Thoracic aorta (tissue), 2 donors: ENCODE data around the gene FBXO15. TPM values are rescaled to one million over a fixed set of nuclear protein-coding genes. Genes with fewer than 3 reads are reported as not detected.

Experiments
- ATAC-seq: fragments of 150-250 bp; one replicate; pipeline ENCODE4 v1.8.0; 2017; ENCODE audit warnings: low read depth; ENCODE audit not compliant: insufficient number of reproducible peaks, low FRiP score
- DNase-seq: peaks from one replicate; pipeline ENCODE4 v3.0.0-alpha.2; 2020; ENCODE audit warnings: low spot score
- H3K27ac ChIP-seq, 2 donors: fragments of 200-600 bp; sonication (generic); 1 replicate in 1 of 2; 2 replicates in 1 of 2; pipeline ENCODE4 v1.5.1; 2016; ENCODE audit warnings: mild to moderate bottlenecking in 2 of 2, moderate library complexity in 2 of 2
- H3K27me3 ChIP-seq: fragments of 200-600 bp; sonication (generic); replicated peaks from 2 replicates; pipeline ENCODE4 v1.6.0; 2016; ENCODE audit warnings: mild to moderate bottlenecking; ENCODE audit not compliant: insufficient read depth
- H3K36me3 ChIP-seq: fragments of 200-600 bp; sonication (generic); one replicate; pipeline ENCODE4 v1.5.1; 2016
- H3K4me1 ChIP-seq, 2 donors: fragments of 200-600 bp; sonication (generic); 1 replicate in 1 of 2; 2 replicates in 1 of 2; pipeline versions ENCODE4 v1.5.1 to v1.6.0; 2016; ENCODE audit warnings: low read depth in 2 of 2, mild to moderate bottlenecking in 1 of 2; ENCODE audit not compliant: control insufficient read depth in 1 of 2
- H3K4me3 ChIP-seq: fragments of 200-600 bp; sonication (generic); 2 replicates; pipeline ENCODE4 v1.5.1; 2016; ENCODE audit warnings: mild to moderate bottlenecking
- H3K9me3 ChIP-seq: fragments of 200-600 bp; sonication (generic); 2 replicates; pipeline ENCODE4 v1.5.1; 2016
- total RNA-seq, 2 donors: library from RNA; depleted of rRNA; stranded (reverse); fragments of >200 nt; gene quantifications; one replicate each; pipeline versions ENCODE4 v1.1.0 to v1.2.3, GENCODE V29; 2016
- TF ChIP-seq, protein P1 (sequence below): fragments of 200-600 bp; sonication (generic); IDR thresholded peaks from one replicate; pipeline ENCODE4 v1.5.1; 2019; ENCODE audit warnings: antibody characterized with exemption

FBXO15 gene
- total RNA-seq, 2 donors from 2014 or later = 1.8 TPM; not detected in 1

- ATAC-seq (no peak), DNase-seq (no peak)
- TF ChIP-seq, protein P1, sequence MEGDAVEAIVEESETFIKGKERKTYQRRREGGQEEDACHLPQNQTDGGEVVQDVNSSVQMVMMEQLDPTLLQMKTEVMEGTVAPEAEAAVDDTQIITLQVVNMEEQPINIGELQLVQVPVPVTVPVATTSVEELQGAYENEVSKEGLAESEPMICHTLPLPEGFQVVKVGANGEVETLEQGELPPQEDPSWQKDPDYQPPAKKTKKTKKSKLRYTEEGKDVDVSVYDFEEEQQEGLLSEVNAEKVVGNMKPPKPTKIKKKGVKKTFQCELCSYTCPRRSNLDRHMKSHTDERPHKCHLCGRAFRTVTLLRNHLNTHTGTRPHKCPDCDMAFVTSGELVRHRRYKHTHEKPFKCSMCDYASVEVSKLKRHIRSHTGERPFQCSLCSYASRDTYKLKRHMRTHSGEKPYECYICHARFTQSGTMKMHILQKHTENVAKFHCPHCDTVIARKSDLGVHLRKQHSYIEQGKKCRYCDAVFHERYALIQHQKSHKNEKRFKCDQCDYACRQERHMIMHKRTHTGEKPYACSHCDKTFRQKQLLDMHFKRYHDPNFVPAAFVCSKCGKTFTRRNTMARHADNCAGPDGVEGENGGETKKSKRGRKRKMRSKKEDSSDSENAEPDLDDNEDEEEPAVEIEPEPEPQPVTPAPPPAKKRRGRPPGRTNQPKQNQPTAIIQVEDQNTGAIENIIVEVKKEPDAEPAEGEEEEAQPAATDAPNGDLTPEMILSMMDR = no peak
- Histone ChIP-seq H3K4me1 (no peaks in the 10 kb centered on the region), H3K4me3 (no peak overlapping the region), H3K36me3 (no peaks in the 10 kb centered on the region), H3K9me3 (peaks cover 2% of the 10 kb centered on the region), H3K27ac (no peak overlapping the region), H3K27me3 (no peaks in the 10 kb centered on the region)
Measured at GRCh38 chr18:74084184-74084855, 63.3 kb downstream of the FBXO15 start.

DNA sequence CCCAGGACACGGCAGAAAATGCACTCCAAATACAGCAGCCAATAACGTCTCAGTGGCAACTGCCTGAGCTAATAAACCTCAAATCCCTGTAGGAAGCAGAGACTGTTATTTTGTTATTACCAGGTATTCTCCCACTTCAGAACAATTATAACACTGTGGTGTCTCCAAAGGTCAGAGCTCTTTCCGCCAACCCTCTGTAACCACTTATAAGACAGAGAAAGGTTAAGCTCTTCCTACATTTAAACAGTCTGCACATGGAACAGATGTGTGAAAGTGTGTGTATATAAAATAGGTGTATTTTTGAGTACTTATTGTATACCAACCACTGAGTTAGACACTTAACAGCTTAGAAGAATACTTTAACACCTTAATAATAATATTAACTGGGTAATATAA lies 64.1 kb downstream of the FBXO15 start:
- ATAC-seq (no peak), DNase-seq (no peak)
- TF ChIP-seq, protein P1 = no peak
- no peaks in the 10 kb centered on the region for H3K27me3 ChIP-seq
- no peaks in the 10 kb centered on the region for H3K4me1 ChIP-seq
- no peak overlapping the region for H3K27ac ChIP-seq
- no peaks in the 10 kb centered on the region for H3K36me3 ChIP-seq
- no peak overlapping the region for H3K4me3 ChIP-seq
- peaks cover 2% of the 10 kb centered on the region for H3K9me3 ChIP-seq

DNA sequence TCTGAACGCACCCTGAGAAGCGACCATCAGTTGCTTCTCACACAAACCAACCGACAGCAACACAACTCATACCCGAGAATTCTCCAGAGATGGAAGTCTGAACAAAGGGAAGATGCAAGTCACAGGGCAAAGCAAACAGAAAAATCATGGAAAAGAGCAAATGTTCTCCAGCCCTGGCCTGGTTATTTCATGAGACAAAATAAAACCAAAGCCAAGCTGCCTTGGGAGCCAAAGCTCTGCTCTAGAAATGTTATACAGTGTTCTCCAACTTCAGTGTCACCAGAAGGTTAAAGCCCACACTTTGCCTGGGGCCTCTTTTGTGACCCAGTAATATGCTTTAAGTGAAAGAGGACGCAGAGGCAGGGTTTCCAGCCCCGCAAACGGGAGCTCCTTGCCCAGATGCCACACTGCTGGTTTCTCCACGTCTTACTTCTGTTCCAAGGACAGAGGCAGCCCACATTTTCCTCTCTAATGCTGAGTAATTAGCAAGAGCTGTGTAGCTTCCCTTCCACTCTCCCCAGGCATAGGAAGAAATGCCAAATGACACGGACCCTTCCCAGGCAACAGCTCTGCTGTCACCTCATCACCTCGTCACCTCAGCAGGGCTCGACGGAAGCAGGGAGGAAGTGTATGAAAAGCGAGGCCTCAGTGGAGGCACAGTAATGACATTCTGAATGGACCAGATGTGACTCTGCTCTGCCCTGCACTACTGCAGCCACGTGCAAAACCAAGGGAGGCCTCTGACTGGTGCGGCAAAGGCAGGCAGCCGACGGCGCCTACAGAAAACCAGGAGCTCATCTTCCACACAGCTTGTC lies 64.7 kb downstream of the FBXO15 start:
- Histone ChIP-seq H3K4me3 (no peak overlapping the region), H3K4me1 (no peaks in the 10 kb centered on the region), H3K36me3 (no peaks in the 10 kb centered on the region), H3K9me3 (no peaks in the 10 kb centered on the region), H3K27ac (no peak overlapping the region), H3K27me3 (no peaks in the 10 kb centered on the region)
- TF ChIP-seq, protein P1 = no peak
- no peak for DNase-seq
- ATAC-seq = no peak

DNA sequence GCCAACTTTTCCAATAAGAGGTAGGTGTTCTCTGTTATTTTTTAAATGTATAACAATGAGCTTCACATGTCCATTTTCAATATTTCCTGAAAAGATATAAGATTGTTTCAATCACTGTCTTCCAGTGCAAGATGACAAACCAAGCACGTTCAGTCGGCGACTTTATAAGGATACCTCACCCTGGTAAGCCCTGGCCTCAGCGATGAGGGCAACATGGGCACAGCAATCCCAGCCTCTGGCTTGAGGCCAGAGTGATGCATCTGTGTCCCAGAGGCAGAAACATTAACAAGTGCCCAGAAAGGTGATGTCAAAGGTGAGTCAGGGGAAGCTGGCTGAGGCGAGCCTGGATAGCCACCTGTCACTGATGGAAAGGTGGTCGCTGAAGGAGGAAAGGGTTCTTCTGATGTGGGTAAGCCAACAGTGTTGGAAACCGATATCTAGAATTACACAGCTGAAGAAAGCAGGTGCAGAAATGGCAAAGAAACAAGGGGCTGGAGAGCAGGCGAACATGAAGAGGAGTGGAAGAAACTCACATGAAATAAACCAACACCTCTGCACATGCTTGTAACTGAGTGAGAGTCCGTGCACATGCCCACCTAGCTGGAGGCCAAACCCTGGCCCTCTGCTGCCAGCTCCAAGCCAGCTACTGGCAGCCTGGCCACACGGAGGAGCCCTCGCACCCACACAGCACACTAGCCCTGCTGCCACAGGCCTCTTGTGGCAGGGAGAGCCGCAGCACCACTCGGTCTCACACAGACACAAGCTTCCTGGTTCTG lies 65.5 kb downstream of the FBXO15 start:
- H3K9me3 ChIP-seq = no peaks in the 10 kb centered on the region
- TF ChIP-seq, protein P1 = no peak
- no peak overlapping the region for H3K27ac ChIP-seq
- H3K36me3 ChIP-seq = no peaks in the 10 kb centered on the region
- ATAC-seq (no peak), DNase-seq (no peak)
- H3K4me3 ChIP-seq = no peak overlapping the region
- no peaks in the 10 kb centered on the region for H3K4me1 ChIP-seq
- no peaks in the 10 kb centered on the region for H3K27me3 ChIP-seq

DNA sequence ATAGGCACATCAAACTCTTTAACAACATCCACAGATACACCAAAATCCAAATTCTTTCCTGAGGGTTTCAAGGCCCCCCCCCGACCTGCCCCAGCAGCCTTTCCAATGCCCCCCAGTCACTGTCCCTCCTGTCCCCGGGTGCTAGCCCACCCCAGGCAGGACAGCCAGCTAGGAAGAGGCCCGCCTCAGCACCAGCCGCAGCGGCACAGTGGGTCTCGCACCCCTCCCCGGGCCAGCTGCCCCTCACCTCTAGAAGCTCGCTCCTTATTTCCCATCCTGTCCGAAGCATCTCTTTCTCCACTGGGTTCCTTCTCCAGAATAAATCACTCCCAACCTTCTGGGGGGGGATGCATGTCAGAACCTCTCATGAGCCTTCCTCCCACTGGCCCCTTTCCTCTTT lies 69.4 kb downstream of the FBXO15 start:
- no peaks in the 10 kb centered on the region for H3K27me3 ChIP-seq
- H3K4me3 ChIP-seq = no peak overlapping the region
- ATAC-seq (no peak), DNase-seq (no peak)
- H3K27ac ChIP-seq = no peak overlapping the region
- no peaks in the 10 kb centered on the region for H3K9me3 ChIP-seq
- TF ChIP-seq, protein P1 = no peak
- H3K4me1 ChIP-seq = no peaks in the 10 kb centered on the region
- no peaks in the 10 kb centered on the region for H3K36me3 ChIP-seq
